Gastrocnemius medialis (tissue), 4 donors: Measurements from ENCODE around the gene AUTS2. TPM values are rescaled to one million over a fixed set of nuclear protein-coding genes. Genes with fewer than 3 reads are reported as not detected.
"Not testable (repeated sequence)": the region's sequence is repeated elsewhere in the genome, so short reads cannot be mapped to it uniquely, and the experiment has no call there.

Experiments
- ATAC-seq, 2 donors: fragments of 150-250 bp; one replicate each; pipeline ENCODE4 v1.9.1; 2016
- DNase-seq, 2 donors: peaks; one replicate each; pipeline ENCODE4 v3.0.0-alpha.2; 2019
- H3K27ac ChIP-seq, 4 donors: fragments of 200-600 bp; sonication (generic); 1 replicate in 1 of 4; 2 replicates in 3 of 4; pipeline ENCODE4 v1.5.1; 2016 to 2018; ENCODE audit warnings: mild to moderate bottlenecking in 2 of 4, moderate library complexity in 1 of 4
- H3K27me3 ChIP-seq, 3 donors: fragments of 200-600 bp; sonication (generic) in 2 of 3; 1 replicate in 1 of 3; 2 replicates in 2 of 3; pipeline versions ENCODE4 v1.5.1 to v1.6.0; 2016 to 2019; ENCODE audit warnings: mild to moderate bottlenecking in 1 of 3, moderate library complexity in 1 of 3
- H3K36me3 ChIP-seq, 2 donors: fragments of 200-600 bp; sonication (generic) in 1 of 2; one replicate each; pipeline ENCODE4 v1.5.1; 2017 to 2018
- H3K4me1 ChIP-seq, 2 donors: fragments of 200-600 bp; sonication (generic) in 1 of 2; one replicate each; pipeline ENCODE4 v1.5.1; 2016 to 2017; ENCODE audit warnings: mild to moderate bottlenecking in 2 of 2
- H3K4me3 ChIP-seq, 4 donors: fragments of 200-600 bp; sonication (generic) in 3 of 4; 1 replicate in 1 of 4; 2 replicates in 3 of 4; pipeline ENCODE4 v1.5.1; 2016 to 2019; ENCODE audit warnings: mild to moderate bottlenecking in 2 of 4
- H3K9me3 ChIP-seq, 3 donors: fragments of 200-600 bp; sonication (generic) in 2 of 3; 1 replicate in 1 of 3; 2 replicates in 2 of 3; pipeline ENCODE4 v1.5.1; 2016 to 2019
- CTCF ChIP-seq, 5 experiments: fragments of 450-650 bp in 3 of 5; fragments of 200-600 bp in 2 of 5; sonication (generic) in 2 of 5; IDR thresholded peaks in 4 of 5; conservative IDR thresholded peaks in 1 of 5; 1 replicate in 4 of 5; 2 replicates in 1 of 5; pipeline ENCODE4 v1.5.1; 2016 to 2019; ENCODE audit warnings: antibody characterized with exemption in 5 of 5, mild to moderate bottlenecking in 3 of 5, moderate library complexity in 3 of 5
- POLR2A ChIP-seq, 2 donors: fragments of 450-650 bp; IDR thresholded peaks; one replicate each; pipeline ENCODE4 v1.6.1; 2017; ENCODE audit warnings: antibody characterized with exemption in 2 of 2, mild to moderate bottlenecking in 2 of 2, moderate library complexity in 2 of 2
- in situ Hi-C, 4 donors: fragments of 200-750 bp; cut with MboI; loops; one replicate each; pipeline versions ENCODE4 v1.15.0 to v1.8.0; 2017; ENCODE audit warnings: low sequenced_read_pairs in 4 of 4
- intact Hi-C: fragments of 100-400 bp; cut with DNase I; formaldehyde crosslinking; loops from one replicate; pipeline ENCODE4 v1.15.1; 2023; ENCODE audit warnings: low total_unique reads
- total RNA-seq, 4 donors: library from RNA; depleted of rRNA; stranded (reverse); fragments of >200 nt; gene quantifications; one replicate each; pipeline versions ENCODE4 v1.1.0 to v1.2.3, GENCODE V29; 2016

The AUTS2 gene
- total RNA-seq, 4 donors from 2014 or later, result 2.5 to 16.2 (median 8.5) TPM

- H3K9me3 ChIP-seq, result no peaks in the 10 kb centered on the region
- in situ Hi-C loops, result no loop called here
- no peak for ATAC-seq
- TF ChIP-seq CTCF (IDR thresholded peaks at IDR 0.05 in 4 of 5, conservative IDR thresholded peaks at IDR 0.05 in 1 of 5) (no peak), POLR2A (IDR thresholded peaks at IDR 0.05) (no peak)
- no peak overlapping the region for H3K4me3 ChIP-seq
- H3K36me3 ChIP-seq, result no peaks in the 10 kb centered on the region
- no peak overlapping the region for H3K27ac ChIP-seq
- intact Hi-C loops, result no loop called here
- no peaks in the 10 kb centered on the region for H3K4me1 ChIP-seq
- no peak for DNase-seq
- no peaks in the 10 kb centered on the region for H3K27me3 ChIP-seq
These were observed 1207.1 kb downstream of the AUTS2 start for GRCh38 chr7:70805360-70805759.

GRCh38 chr7:70807650-70808049, 1209.4 kb downstream of the AUTS2 start:
- no peak for TF ChIP-seq CTCF (IDR thresholded peaks at IDR 0.05 in 4 of 5, conservative IDR thresholded peaks at IDR 0.05 in 1 of 5)
- no peak for TF ChIP-seq POLR2A (IDR thresholded peaks at IDR 0.05)
- DNase-seq, result no peak

GRCh38 chr7:70808876-70809275, 1210.6 kb downstream of the AUTS2 start:
- no peak for DNase-seq
- intact Hi-C loops, result no loop called here
- Histone ChIP-seq H3K4me1 (no peaks in the 10 kb centered on the region), H3K27ac (no peak overlapping the region), H3K36me3 (no peaks in the 10 kb centered on the region), H3K27me3 (no peaks in the 10 kb centered on the region), H3K4me3 (no peak overlapping the region), H3K9me3 (no peaks in the 10 kb centered on the region)
- no peak for TF ChIP-seq CTCF (IDR thresholded peaks at IDR 0.05 in 4 of 5, conservative IDR thresholded peaks at IDR 0.05 in 1 of 5)
- no peak for TF ChIP-seq POLR2A (IDR thresholded peaks at IDR 0.05)
- no peak for ATAC-seq
- in situ Hi-C loops, result no loop called here

More at GRCh38 chr7:70807650-70808049, 1209.4 kb downstream of the AUTS2 start:
- no peak overlapping the region for H3K4me3 ChIP-seq
- ATAC-seq, result no peak
- H3K36me3 ChIP-seq, result no peaks in the 10 kb centered on the region
- in situ Hi-C loops (no loop called here), intact Hi-C loops (no loop called here)
- H3K9me3 ChIP-seq, result no peaks in the 10 kb centered on the region
- H3K27ac ChIP-seq, result no peak overlapping the region
- no peaks in the 10 kb centered on the region for H3K27me3 ChIP-seq
- no peaks in the 10 kb centered on the region for H3K4me1 ChIP-seq

- intact Hi-C loops, result no loop called here
- no peaks in the 10 kb centered on the region for H3K9me3 ChIP-seq
- H3K27ac ChIP-seq, result no peak overlapping the region
- in situ Hi-C loops, result no loop called here
- H3K27me3 ChIP-seq, result no peaks in the 10 kb centered on the region
- H3K4me1 ChIP-seq, result no peaks in the 10 kb centered on the region
- H3K36me3 ChIP-seq, result no peaks in the 10 kb centered on the region
- no peak for DNase-seq
- TF ChIP-seq POLR2A (IDR thresholded peaks at IDR 0.05) (no peak), CTCF (IDR thresholded peaks at IDR 0.05 in 4 of 5, conservative IDR thresholded peaks at IDR 0.05 in 1 of 5) (no peak)
- no peak for ATAC-seq
- H3K4me3 ChIP-seq, result no peak overlapping the region
These were observed 1212.4 kb downstream of the AUTS2 start for GRCh38 chr7:70810558-70811139.

GRCh38 chr7:70812511-70812910, 1214.2 kb downstream of the AUTS2 start:
- DNase-seq, result no peak
- TF ChIP-seq CTCF (IDR thresholded peaks at IDR 0.05 in 4 of 5, conservative IDR thresholded peaks at IDR 0.05 in 1 of 5) (no peak), POLR2A (IDR thresholded peaks at IDR 0.05) (no peak)
- Histone ChIP-seq H3K27ac (no peak overlapping the region), H3K4me3 (no peak overlapping the region), H3K36me3 (no peaks in the 10 kb centered on the region), H3K9me3 (no peaks in the 10 kb centered on the region), H3K27me3 (no peaks in the 10 kb centered on the region), H3K4me1 (no peaks in the 10 kb centered on the region)
- in situ Hi-C loops, result no loop called here
- intact Hi-C loops, result no loop called here
- no peak for ATAC-seq

- H3K27ac ChIP-seq, H3K9me3 ChIP-seq, ATAC-seq, H3K4me3 ChIP-seq, intact Hi-C loops, H3K4me1 ChIP-seq, H3K36me3 ChIP-seq, DNase-seq, in situ Hi-C loops, H3K27me3 ChIP-seq: not testable (repeated sequence)
These were observed 1224.2 kb downstream of the AUTS2 start for GRCh38 chr7:70822490-70822889.
